DOHH2 (cell line): ENCODE results near the gene CYFIP2.

ENCODE experiments used
- EZH2phosphoT487 ChIP-seq: fragments of 200-600 bp; sonication (generic); IDR thresholded peaks from 2 replicates; pipeline ENCODE4 v1.6.1; 2017; ENCODE audit warnings: borderline replicate concordance, mild to moderate bottlenecking, antibody characterized with exemption, low read length, moderate library complexity, mixed read lengths
- TF ChIP-seq, protein P1 (sequence below): fragments of 200-600 bp; sonication (generic); IDR thresholded peaks from one replicate; pipeline ENCODE4 v1.5.1; 2014; ENCODE audit warnings: antibody characterized with exemption, mild to moderate bottlenecking, low read depth, low read length; ENCODE audit not compliant: poor library complexity, severe bottlenecking

DNA sequence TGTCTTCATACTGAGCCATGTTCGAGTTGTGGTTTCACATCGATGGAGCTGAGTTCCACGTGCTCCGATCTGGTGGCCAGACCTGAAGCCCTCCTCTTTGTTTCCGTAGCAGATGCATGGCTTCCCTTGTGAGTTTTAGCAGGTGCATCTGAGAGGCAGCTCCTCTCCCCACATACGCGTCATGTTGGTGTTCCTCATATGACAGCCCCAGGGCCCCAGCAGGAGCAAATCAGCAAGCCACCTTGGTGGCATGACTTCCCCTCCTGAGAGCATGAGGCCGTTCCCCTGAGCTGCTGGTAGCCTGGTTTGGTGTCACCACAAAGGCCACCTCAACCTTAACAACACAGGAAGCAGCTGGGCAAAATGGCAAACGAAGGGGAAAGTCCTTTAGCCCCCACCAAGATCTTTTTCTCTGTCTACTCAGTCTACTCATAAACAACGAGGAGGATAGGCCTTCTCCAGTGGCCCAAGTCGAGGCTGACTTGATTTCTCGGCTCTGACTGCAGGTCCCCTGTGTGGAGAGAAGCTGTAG, 5.9 kb downstream of the CYFIP2 start:
- TF ChIP-seq, protein P1, sequence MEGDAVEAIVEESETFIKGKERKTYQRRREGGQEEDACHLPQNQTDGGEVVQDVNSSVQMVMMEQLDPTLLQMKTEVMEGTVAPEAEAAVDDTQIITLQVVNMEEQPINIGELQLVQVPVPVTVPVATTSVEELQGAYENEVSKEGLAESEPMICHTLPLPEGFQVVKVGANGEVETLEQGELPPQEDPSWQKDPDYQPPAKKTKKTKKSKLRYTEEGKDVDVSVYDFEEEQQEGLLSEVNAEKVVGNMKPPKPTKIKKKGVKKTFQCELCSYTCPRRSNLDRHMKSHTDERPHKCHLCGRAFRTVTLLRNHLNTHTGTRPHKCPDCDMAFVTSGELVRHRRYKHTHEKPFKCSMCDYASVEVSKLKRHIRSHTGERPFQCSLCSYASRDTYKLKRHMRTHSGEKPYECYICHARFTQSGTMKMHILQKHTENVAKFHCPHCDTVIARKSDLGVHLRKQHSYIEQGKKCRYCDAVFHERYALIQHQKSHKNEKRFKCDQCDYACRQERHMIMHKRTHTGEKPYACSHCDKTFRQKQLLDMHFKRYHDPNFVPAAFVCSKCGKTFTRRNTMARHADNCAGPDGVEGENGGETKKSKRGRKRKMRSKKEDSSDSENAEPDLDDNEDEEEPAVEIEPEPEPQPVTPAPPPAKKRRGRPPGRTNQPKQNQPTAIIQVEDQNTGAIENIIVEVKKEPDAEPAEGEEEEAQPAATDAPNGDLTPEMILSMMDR = no peak
- no peak for TF ChIP-seq EZH2phosphoT487
